ENCODE data around the gene KRT84.

DNA sequence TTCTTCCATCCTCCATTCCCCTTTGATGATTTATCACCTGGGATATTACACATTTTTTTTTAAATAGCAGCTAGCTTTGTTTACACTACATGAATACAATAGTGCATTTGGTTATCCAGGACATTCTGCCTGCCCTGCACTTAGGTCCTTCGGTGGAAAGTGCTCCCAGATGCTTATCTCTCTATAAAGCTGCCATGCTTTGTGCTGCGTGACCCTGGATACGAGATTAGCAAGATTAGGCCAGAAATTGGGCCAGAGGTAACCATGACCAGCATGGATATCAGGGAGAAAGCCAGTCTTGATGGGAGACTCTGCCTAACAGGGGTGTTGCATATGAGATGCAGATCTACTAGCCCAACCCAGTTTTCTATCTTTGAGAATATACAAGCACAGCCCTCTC is 52.1 kb downstream of the KRT84 start:
- TF ChIP-seq CEBPB (IDR thresholded peaks at IDR 0.05; ENCODE audit: low read depth) = no peak
- TF ChIP-seq, protein P1, sequence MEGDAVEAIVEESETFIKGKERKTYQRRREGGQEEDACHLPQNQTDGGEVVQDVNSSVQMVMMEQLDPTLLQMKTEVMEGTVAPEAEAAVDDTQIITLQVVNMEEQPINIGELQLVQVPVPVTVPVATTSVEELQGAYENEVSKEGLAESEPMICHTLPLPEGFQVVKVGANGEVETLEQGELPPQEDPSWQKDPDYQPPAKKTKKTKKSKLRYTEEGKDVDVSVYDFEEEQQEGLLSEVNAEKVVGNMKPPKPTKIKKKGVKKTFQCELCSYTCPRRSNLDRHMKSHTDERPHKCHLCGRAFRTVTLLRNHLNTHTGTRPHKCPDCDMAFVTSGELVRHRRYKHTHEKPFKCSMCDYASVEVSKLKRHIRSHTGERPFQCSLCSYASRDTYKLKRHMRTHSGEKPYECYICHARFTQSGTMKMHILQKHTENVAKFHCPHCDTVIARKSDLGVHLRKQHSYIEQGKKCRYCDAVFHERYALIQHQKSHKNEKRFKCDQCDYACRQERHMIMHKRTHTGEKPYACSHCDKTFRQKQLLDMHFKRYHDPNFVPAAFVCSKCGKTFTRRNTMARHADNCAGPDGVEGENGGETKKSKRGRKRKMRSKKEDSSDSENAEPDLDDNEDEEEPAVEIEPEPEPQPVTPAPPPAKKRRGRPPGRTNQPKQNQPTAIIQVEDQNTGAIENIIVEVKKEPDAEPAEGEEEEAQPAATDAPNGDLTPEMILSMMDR (IDR thresholded peaks at IDR 0.05 in 2 of 3, conservative IDR thresholded peaks at IDR 0.05 in 1 of 3; ENCODE audit: borderline replicate concordance in 1 of 3, insufficient read depth in 1 of 3, low read depth in 2 of 3, low read length in 2 of 3) = no peak
- no peak for TF ChIP-seq SP1 (IDR thresholded peaks at IDR 0.05; ENCODE audit: low read depth)
- TF ChIP-seq ZNF274 (IDR thresholded peaks at IDR 0.05; ENCODE audit: low read depth, low read length) = no peak
- TF ChIP-seq FOSL1 (IDR thresholded peaks at IDR 0.05; ENCODE audit: low read depth) = no peak
- no peak for TF ChIP-seq TCF7L2 (IDR thresholded peaks at IDR 0.05; ENCODE audit: borderline replicate concordance, extremely low read depth, insufficient read depth, insufficient read length)
- TF ChIP-seq POLR2AphosphoS5 (IDR thresholded peaks at IDR 0.05; ENCODE audit: low read depth, low read length) = no peak
- TF ChIP-seq, protein P2, sequence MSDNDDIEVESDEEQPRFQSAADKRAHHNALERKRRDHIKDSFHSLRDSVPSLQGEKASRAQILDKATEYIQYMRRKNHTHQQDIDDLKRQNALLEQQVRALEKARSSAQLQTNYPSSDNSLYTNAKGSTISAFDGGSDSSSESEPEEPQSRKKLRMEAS (IDR thresholded peaks at IDR 0.05) = no peak

Data from HCT116 (cell line).